ENCODE data around the gene IER5. TPM values are rescaled to one million over a fixed set of nuclear protein-coding genes. Genes with fewer than 3 reads are reported as not detected.

IER5 gene
- total and polyA plus RNA-seq, 2 of the 13 experiments (the other 11 are each of a cell fraction or from before 2014, with no cell fraction given): 2.5 to 3.5 TPM

GRCh38 chr1:181112071-181112929 lies 23.8 kb downstream of the IER5 start (continued):
- TF ChIP-seq, protein P1, sequence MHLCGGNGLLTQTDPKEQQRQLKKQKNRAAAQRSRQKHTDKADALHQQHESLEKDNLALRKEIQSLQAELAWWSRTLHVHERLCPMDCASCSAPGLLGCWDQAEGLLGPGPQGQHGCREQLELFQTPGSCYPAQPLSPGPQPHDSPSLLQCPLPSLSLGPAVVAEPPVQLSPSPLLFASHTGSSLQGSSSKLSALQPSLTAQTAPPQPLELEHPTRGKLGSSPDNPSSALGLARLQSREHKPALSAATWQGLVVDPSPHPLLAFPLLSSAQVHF (CRISPR knock-in tag; IDR thresholded peaks at IDR 0.05): peak; percentile 71; the same call in 1 of the 2 replicates
- TF ChIP-seq SMARCC2 (IDR thresholded peaks at IDR 0.05) (peak; percentile 77; the same call in 1 of the 2 replicates), RARG (CRISPR knock-in tag; IDR thresholded peaks at IDR 0.05; ENCODE audit: low read depth) (no peak), DNMT3B (CRISPR knock-in tag; conservative IDR thresholded peaks at IDR 0.05) (peak; percentile 91; the same call in 1 of the 2 replicates), PHF20 (CRISPR knock-in tag; IDR thresholded peaks at IDR 0.05) (no peak), ZNF589 (CRISPR knock-in tag; conservative IDR thresholded peaks at IDR 0.05) (0 out of 2 replicates have a peak, but pooled peaks have one; percentile 43), ZNF124 (CRISPR knock-in tag; IDR thresholded peaks at IDR 0.05) (peak; percentile 91), ZNF256 (CRISPR knock-in tag; conservative IDR thresholded peaks at IDR 0.05) (no peak), TOE1 (CRISPR knock-in tag; IDR thresholded peaks at IDR 0.05) (no peak), FOSL2 (CRISPR knock-in tag; IDR thresholded peaks at IDR 0.05) (peak; percentile 100), RELA (CRISPR knock-in tag; IDR thresholded peaks at IDR 0.05) (no peak), EEA1 (CRISPR knock-in tag; IDR thresholded peaks at IDR 0.05; ENCODE audit: borderline replicate concordance) (no peak), GMEB2 (CRISPR knock-in tag; IDR thresholded peaks at IDR 0.05; ENCODE audit: low read depth) (0 out of 2 replicates have a peak, but pooled peaks have one; percentile 18), CENPT (CRISPR knock-in tag; IDR thresholded peaks at IDR 0.05; ENCODE audit: low read depth) (no peak), FOXA3 (CRISPR knock-in tag; IDR thresholded peaks at IDR 0.05) (peak; percentile 99), ZFYVE20 (CRISPR knock-in tag; IDR thresholded peaks at IDR 0.05; ENCODE audit: borderline replicate concordance, low read depth) (no peak), POGZ (CRISPR knock-in tag; IDR thresholded peaks at IDR 0.05) (peak; percentile 95), ZKSCAN8 (CRISPR knock-in tag; IDR thresholded peaks at IDR 0.05; ENCODE audit: borderline replicate concordance) (peak; percentile 92), IKZF4 (CRISPR knock-in tag; IDR thresholded peaks at IDR 0.05; ENCODE audit: borderline replicate concordance, low read depth, not compliant biosample characterization) (no peak), ZNF543 (CRISPR knock-in tag; IDR thresholded peaks at IDR 0.05) (peak; percentile 66; the same call in 1 of the 2 replicates), RCOR2 (CRISPR knock-in tag; IDR thresholded peaks at IDR 0.05) (peak; percentile 94)
- TF ChIP-seq, protein P2, sequence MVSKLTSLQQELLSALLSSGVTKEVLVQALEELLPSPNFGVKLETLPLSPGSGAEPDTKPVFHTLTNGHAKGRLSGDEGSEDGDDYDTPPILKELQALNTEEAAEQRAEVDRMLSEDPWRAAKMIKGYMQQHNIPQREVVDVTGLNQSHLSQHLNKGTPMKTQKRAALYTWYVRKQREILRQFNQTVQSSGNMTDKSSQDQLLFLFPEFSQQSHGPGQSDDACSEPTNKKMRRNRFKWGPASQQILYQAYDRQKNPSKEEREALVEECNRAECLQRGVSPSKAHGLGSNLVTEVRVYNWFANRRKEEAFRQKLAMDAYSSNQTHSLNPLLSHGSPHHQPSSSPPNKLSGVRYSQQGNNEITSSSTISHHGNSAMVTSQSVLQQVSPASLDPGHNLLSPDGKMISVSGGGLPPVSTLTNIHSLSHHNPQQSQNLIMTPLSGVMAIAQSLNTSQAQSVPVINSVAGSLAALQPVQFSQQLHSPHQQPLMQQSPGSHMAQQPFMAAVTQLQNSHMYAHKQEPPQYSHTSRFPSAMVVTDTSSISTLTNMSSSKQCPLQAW (CRISPR knock-in tag; IDR thresholded peaks at IDR 0.05): peak; percentile 81
- TF ChIP-seq, protein P3, sequence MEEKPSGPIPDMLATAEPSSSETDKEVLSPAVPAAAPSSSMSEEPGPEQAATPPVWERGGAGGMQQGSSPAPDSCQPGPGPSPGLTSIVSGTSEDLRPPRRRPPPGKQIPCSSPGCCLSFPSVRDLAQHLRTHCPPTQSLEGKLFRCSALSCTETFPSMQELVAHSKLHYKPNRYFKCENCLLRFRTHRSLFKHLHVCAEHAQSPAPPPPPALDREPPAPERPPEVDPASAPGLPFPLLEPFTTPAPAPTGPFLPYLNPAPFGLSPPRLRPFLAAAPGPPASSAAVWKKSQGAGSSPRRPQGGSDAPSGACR (CRISPR knock-in tag; IDR thresholded peaks at IDR 0.05): no peak
- TF ChIP-seq, protein P4, sequence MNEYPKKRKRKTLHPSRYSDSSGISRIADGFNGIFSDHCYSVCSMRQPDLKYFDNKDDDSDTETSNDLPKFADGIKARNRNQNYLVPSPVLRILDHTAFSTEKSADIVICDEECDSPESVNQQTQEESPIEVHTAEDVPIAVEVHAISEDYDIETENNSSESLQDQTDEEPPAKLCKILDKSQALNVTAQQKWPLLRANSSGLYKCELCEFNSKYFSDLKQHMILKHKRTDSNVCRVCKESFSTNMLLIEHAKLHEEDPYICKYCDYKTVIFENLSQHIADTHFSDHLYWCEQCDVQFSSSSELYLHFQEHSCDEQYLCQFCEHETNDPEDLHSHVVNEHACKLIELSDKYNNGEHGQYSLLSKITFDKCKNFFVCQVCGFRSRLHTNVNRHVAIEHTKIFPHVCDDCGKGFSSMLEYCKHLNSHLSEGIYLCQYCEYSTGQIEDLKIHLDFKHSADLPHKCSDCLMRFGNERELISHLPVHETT (CRISPR knock-in tag; conservative IDR thresholded peaks at IDR 0.05): peak; percentile 67; the same call in 1 of the 2 replicates
